K562 (cell line): ENCODE measurements around the gene NANS. TPM values are rescaled to one million over a fixed set of nuclear protein-coding genes. Genes with fewer than 3 reads are reported as not detected.

Experiments
- ATAC-seq: fragments of 200-7000 bp; cut with Tn5 transposase; 3 replicates; pipeline ENCODE4 v1.9.1; 2020; ENCODE audit warnings: moderate library complexity
- BruUV-seq: library from RNA; stranded (reverse); fragments of 400-500 nt; replicated peaks from 2 replicates; lab custom pipeline; 2021; lab: Mats Ljungman, UMichigan
- CTCF ChIA-PET: fragments of 300-600 bp; formaldehyde crosslinking; extraction: SDS; loops from one replicate; lab custom pipeline; 2021; ENCODE audit warnings: low intra/inter-chr PET ratio; lab: Yijun Ruan, JAX
- POLR2A ChIA-PET: fragments of 300-600, 350-650 bp; sonication (Branson Sonifier 250); formaldehyde crosslinking; extraction: SDS; loops from one replicate; lab custom pipeline; 2021; ENCODE audit warnings: antibody characterized with exemption, inconsistent platforms; lab: Yijun Ruan, JAX
- DNase-seq, 4 experiments: peaks; one replicate each; pipeline versions ENCODE4 v3.0.0 to v3.0.0-alpha.2; 2011 to 2018; ENCODE audit warnings: low spot score in 3 of 4, mixed read lengths in 3 of 4; ENCODE audit errors: extremely low read depth in 1 of 4
- FAIRE-seq: peaks from 2 replicates; lab custom pipeline; 2011; peaks lifted over from hg19 to GRCh38; lab: Jason Lieb, UNC
- H2AFZ ChIP-seq: 2 replicates; pipeline ENCODE4 v1.6.0; 2011; ENCODE audit warnings: low read depth, low read length, control low read depth, inconsistent platforms
- H3K27ac ChIP-seq: fragments of 200-600 bp; 3 replicates; pipeline ENCODE4 v1.8.0; 2011; ENCODE audit warnings: low read depth, mild to moderate bottlenecking, control low read depth, inconsistent platforms, low read length, moderate library complexity, mixed read lengths; ENCODE audit errors: extremely low read depth
- H3K27me3 ChIP-seq, 2 experiments: fragments of 300-600 bp in 1 of 2; 2 replicates in 1 of 2; 3 replicates in 1 of 2; pipeline versions ENCODE4 v1.6.0 to v1.8.0; 2011; ENCODE audit warnings: inconsistent platforms in 2 of 2, low read length in 2 of 2, mild to moderate bottlenecking in 1 of 2, mixed read lengths in 1 of 2, moderate library complexity in 1 of 2; ENCODE audit not compliant: control insufficient read depth in 2 of 2, insufficient read depth in 2 of 2
- H3K36me3 ChIP-seq: fragments of 300-600 bp; 3 replicates; pipeline ENCODE4 v1.8.0; 2011; ENCODE audit warnings: mild to moderate bottlenecking, low read length, inconsistent platforms; ENCODE audit not compliant: control insufficient read depth, insufficient read depth
- H3K4me1 ChIP-seq, 2 experiments: fragments of 200-600 bp in 1 of 2; replicated peaks in 1 of 2; 2 replicates in 1 of 2; 3 replicates in 1 of 2; pipeline versions ENCODE4 v1.5.1 to v1.8.0; 2011; ENCODE audit warnings: inconsistent platforms in 2 of 2, low read length in 2 of 2, mild to moderate bottlenecking in 1 of 2, mixed read lengths in 1 of 2, moderate library complexity in 1 of 2; ENCODE audit not compliant: control insufficient read depth in 2 of 2, insufficient read depth in 2 of 2
- H3K4me2 ChIP-seq: 2 replicates; pipeline ENCODE4 v1.6.1; 2011; ENCODE audit warnings: low read length, control low read depth, inconsistent platforms, mixed read lengths; ENCODE audit not compliant: insufficient read depth
- H3K4me3 ChIP-seq: fragments of 200-600 bp; sonication (generic), shearing (Covaris generic); 2 replicates; pipeline ENCODE4 v1.5.1; 2016; ENCODE audit warnings: control low read depth, inconsistent platforms
- H3K79me2 ChIP-seq: fragments of 200-600 bp; 3 replicates; pipeline ENCODE4 v1.8.0; 2011; ENCODE audit warnings: low read length, inconsistent platforms; ENCODE audit not compliant: control insufficient read depth, insufficient read depth
- H3K9ac ChIP-seq, 2 experiments: 2 replicates each; pipeline versions ENCODE4 v1.6.0 to v1.6.1; 2011; ENCODE audit warnings: low read depth in 2 of 2, low read length in 2 of 2, control low read depth in 1 of 2, inconsistent platforms in 1 of 2, mild to moderate bottlenecking in 1 of 2, mixed read lengths in 1 of 2; ENCODE audit not compliant: insufficient read depth in 1 of 2
- H3K9me1 ChIP-seq: one replicate; pipeline ENCODE4 v1.6.0; 2011; ENCODE audit warnings: inconsistent platforms, mild to moderate bottlenecking, low read length, moderate library complexity; ENCODE audit not compliant: control insufficient read depth, insufficient read depth
- H3K9me3 ChIP-seq: replicated peaks from 2 replicates; pipeline ENCODE4 v1.5.1; 2011; ENCODE audit warnings: low read depth, low read length, inconsistent platforms; ENCODE audit not compliant: control insufficient read depth, insufficient read depth
- H4K20me1 ChIP-seq: replicated peaks from 2 replicates; pipeline ENCODE4 v1.6.1; 2011; ENCODE audit warnings: low read length, inconsistent platforms, mixed read lengths; ENCODE audit not compliant: control insufficient read depth, insufficient read depth
- ELF2 ChIP-seq: fragments of 250-450 bp; sonication (Bioruptor Pico); IDR thresholded peaks from 2 replicates; pipeline ENCODE4 v1.5.0; 2021; ENCODE audit warnings: mild to moderate bottlenecking
- ELF4 ChIP-seq: fragments of 450-650 bp; formaldehyde crosslinking; IDR thresholded peaks from 2 replicates; pipeline ENCODE4 v1.4.0; 2022; ENCODE audit warnings: missing genetic modification characterization
- HDAC6 ChIP-seq: IDR thresholded peaks from 2 replicates; pipeline ENCODE4 v1.6.1; 2012; ENCODE audit warnings: low read depth, mild to moderate bottlenecking, control low read depth, inconsistent platforms, low read length, moderate library complexity
- KLF13 ChIP-seq: fragments of 450-650 bp; IDR thresholded peaks from 2 replicates; pipeline ENCODE4 v1.6.1; 2016; ENCODE audit warnings: missing genetic modification characterization, low read depth, mild to moderate bottlenecking, missing compliant biosample characterization, moderate library complexity, borderline replicate concordance
- LEF1 ChIP-seq: fragments of 450-650 bp; IDR thresholded peaks from 2 replicates; pipeline ENCODE4 v1.6.1; 2016; ENCODE audit warnings: mild to moderate bottlenecking
- MTA2 ChIP-seq: fragments of 450-650 bp; IDR thresholded peaks from 2 replicates; pipeline ENCODE4 v1.6.1; 2016; ENCODE audit warnings: low read depth
- MTA3 ChIP-seq: fragments of 450-650 bp; formaldehyde crosslinking; IDR thresholded peaks from 2 replicates; pipeline ENCODE4 v1.6.1; 2017; ENCODE audit warnings: mild to moderate bottlenecking, borderline replicate concordance
- SIRT6 ChIP-seq: IDR thresholded peaks from one replicate; pipeline ENCODE4 v1.6.1; 2012; ENCODE audit warnings: low read depth, mild to moderate bottlenecking, control low read depth, inconsistent platforms, low read length, moderate library complexity
- WHSC1 ChIP-seq: IDR thresholded peaks from one replicate; pipeline ENCODE4 v1.6.1; 2012; ENCODE audit warnings: low read length, control low read depth, inconsistent platforms
- ZBTB8A ChIP-seq: fragments of 450-650 bp; IDR thresholded peaks from 2 replicates; pipeline ENCODE4 v1.6.1; 2018; ENCODE audit warnings: mild to moderate bottlenecking, moderate library complexity; ENCODE audit not compliant: partially characterized antibody
- WGBS: fragments of 100-300 bp; shearing (Covaris generic); methylation state at CpG from one replicate; pipeline ENCODE4 v1.1.6; 2016; ENCODE audit warnings: low coverage, mixed read lengths; ENCODE audit not compliant: insufficient coverage; ENCODE audit errors: missing lambda C conversion rate; 5-methylcytosine and 5-hydroxymethylcytosine counted together
- in situ Hi-C: fragments of 300-500 bp; cut with MboI; formaldehyde crosslinking; loops from 4 replicates; pipeline ENCODE4 v1.15.0; 2018; ENCODE audit warnings: inconsistent platforms, mixed read lengths
- intact Hi-C: fragments of 100-400 bp; cut with micrococcal nuclease; formaldehyde crosslinking; loops from 2 replicates; pipeline ENCODE4 v1.14.2; 2022
- polyA plus RNA-seq, 8 experiments: library from polyadenylated mRNA; depleted of rRNA in 4 of 8; stranded (reverse) in 5 of 8; unstranded in 3 of 8; fragments of >200 nt; fragmentation: Nextera tagmentation in 2 of 8; fragmentation: Illumina TruSeq in 1 of 8; extraction: Ambion mirVana in 2 of 8; extraction: Trizol in 1 of 8; gene quantifications; 2 replicates each; pipeline versions ENCODE4 v1.2.1 to v1.2.3, GENCODE V29; 2011 to 2014; ENCODE audit warnings: inconsistent platforms in 1 of 8, missing spikeins in 1 of 8
- total RNA-seq, 7 experiments: library from RNA; depleted of rRNA in 6 of 7; stranded (reverse); fragments of >200 nt in 6 of 7; fragmentation: Illumina TruSeq in 2 of 7; extraction: Trizol in 2 of 7; gene quantifications; 2 replicates each; pipeline versions ENCODE4 v1.2.1 to v1.2.3, GENCODE V29; 2011 to 2021; ENCODE audit warnings: low replicate concordance in 1 of 7
- TF ChIP-seq, protein P1 (sequence below): fragments of 450-650 bp; formaldehyde crosslinking; IDR thresholded peaks from 2 replicates; pipeline ENCODE4 v1.4.0; 2022; ENCODE audit warnings: mild to moderate bottlenecking, moderate library complexity
- TF ChIP-seq, protein P2 (sequence below): fragments of 250-450 bp; sonication (Bioruptor Pico); IDR thresholded peaks from 2 replicates; pipeline ENCODE4 v1.8.0; 2021; ENCODE audit warnings: mild to moderate bottlenecking, moderate library complexity
- TF ChIP-seq, protein P3 (sequence below): fragments of 250-450 bp; sonication (Bioruptor Pico); IDR thresholded peaks from 2 replicates; pipeline ENCODE4 v1.4.0; 2020; ENCODE audit warnings: mild to moderate bottlenecking, moderate library complexity, borderline replicate concordance
- TF ChIP-seq, protein P4 (sequence below): sonication (generic); formaldehyde crosslinking; IDR thresholded peaks from 2 replicates; pipeline ENCODE4 v1.9.0; 2022; ENCODE audit warnings: mild to moderate bottlenecking, missing genetic modification reagents

Gene NANS
- total and polyA plus RNA-seq, 9 of the 15 experiments (the other 6 are each of a cell fraction or from before 2014, with no cell fraction given), result 37.1 to 181 (median 137) TPM

DNA sequence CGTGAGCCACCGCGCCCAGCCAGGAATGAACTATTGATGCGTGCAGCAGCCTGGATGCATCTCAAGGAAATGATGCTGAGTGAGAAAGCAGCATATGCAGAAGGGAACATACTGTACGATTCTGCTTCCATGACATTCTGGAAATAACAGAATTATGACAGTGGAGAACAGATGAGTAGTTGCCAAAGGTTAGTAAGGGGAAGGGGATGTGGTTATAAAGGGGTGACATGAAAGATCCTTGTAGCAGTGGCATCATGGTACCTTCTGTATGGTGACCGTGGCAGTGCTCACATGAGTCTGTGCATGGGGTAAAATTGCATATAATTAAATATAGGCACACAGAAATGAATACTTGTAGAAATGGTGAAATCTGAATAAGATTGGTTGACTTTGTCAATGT lies 13.0 kb downstream of the NANS start:
- intact Hi-C loops (no loop called here), in situ Hi-C loops (no loop called here)
- DNase-seq (no peak), ATAC-seq (no peak), FAIRE-seq (no peak)
- 89% methylated on average over 6 of the region's 6 CpGs for WGBS
- H3K27ac ChIP-seq, result no peak overlapping the region
- no peak overlapping the region for H3K4me2 ChIP-seq
- no peaks in the 10 kb centered on the region for H3K9me3 ChIP-seq
- peaks cover 62% of the 10 kb centered on the region for H3K36me3 ChIP-seq
- H3K4me3 ChIP-seq, result no peak overlapping the region
- no peak overlapping the region for H2AFZ ChIP-seq
- ChIA-PET POLR2A (interaction anchor here (0.8 to 1.3 kb wide), 2 partner anchors 12 to 121 kb away, joined by 3 read pairs; no protein-coding TSS in a partner anchor), CTCF (no interaction called here)
- peaks cover 6 to 8% of the 10 kb centered on the region in 2 experiments; a peak in 3 of 5 replicates for H3K4me1 ChIP-seq
- peaks cover 54% of the 10 kb centered on the region for H3K79me2 ChIP-seq
- H4K20me1 ChIP-seq, result peaks cover 8% of the 10 kb centered on the region; the same call in 1 of the 2 replicates
- BruUV-seq, result no TSS peak
- no peaks in the 10 kb centered on the region for H3K9me1 ChIP-seq
- no peak overlapping the region for H3K9ac ChIP-seq
- H3K27me3 ChIP-seq, result no peaks in the 10 kb centered on the region
- TF ChIP-seq WHSC1, result no peak
- no peak for TF ChIP-seq MTA3
- no peak for TF ChIP-seq ZBTB8A
- TF ChIP-seq MTA2, result no peak
- TF ChIP-seq HDAC6, result no peak
- TF ChIP-seq ELF2 (CRISPR knock-in tag), result no peak
- TF ChIP-seq LEF1, result no peak
- TF ChIP-seq, protein P1, sequence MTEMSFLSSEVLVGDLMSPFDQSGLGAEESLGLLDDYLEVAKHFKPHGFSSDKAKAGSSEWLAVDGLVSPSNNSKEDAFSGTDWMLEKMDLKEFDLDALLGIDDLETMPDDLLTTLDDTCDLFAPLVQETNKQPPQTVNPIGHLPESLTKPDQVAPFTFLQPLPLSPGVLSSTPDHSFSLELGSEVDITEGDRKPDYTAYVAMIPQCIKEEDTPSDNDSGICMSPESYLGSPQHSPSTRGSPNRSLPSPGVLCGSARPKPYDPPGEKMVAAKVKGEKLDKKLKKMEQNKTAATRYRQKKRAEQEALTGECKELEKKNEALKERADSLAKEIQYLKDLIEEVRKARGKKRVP (CRISPR knock-in tag), result no peak
- TF ChIP-seq, protein P2, sequence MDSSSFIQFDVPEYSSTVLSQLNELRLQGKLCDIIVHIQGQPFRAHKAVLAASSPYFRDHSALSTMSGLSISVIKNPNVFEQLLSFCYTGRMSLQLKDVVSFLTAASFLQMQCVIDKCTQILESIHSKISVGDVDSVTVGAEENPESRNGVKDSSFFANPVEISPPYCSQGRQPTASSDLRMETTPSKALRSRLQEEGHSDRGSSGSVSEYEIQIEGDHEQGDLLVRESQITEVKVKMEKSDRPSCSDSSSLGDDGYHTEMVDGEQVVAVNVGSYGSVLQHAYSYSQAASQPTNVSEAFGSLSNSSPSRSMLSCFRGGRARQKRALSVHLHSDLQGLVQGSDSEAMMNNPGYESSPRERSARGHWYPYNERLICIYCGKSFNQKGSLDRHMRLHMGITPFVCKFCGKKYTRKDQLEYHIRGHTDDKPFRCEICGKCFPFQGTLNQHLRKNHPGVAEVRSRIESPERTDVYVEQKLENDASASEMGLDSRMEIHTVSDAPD (CRISPR knock-in tag), result no peak
- TF ChIP-seq, protein P3, sequence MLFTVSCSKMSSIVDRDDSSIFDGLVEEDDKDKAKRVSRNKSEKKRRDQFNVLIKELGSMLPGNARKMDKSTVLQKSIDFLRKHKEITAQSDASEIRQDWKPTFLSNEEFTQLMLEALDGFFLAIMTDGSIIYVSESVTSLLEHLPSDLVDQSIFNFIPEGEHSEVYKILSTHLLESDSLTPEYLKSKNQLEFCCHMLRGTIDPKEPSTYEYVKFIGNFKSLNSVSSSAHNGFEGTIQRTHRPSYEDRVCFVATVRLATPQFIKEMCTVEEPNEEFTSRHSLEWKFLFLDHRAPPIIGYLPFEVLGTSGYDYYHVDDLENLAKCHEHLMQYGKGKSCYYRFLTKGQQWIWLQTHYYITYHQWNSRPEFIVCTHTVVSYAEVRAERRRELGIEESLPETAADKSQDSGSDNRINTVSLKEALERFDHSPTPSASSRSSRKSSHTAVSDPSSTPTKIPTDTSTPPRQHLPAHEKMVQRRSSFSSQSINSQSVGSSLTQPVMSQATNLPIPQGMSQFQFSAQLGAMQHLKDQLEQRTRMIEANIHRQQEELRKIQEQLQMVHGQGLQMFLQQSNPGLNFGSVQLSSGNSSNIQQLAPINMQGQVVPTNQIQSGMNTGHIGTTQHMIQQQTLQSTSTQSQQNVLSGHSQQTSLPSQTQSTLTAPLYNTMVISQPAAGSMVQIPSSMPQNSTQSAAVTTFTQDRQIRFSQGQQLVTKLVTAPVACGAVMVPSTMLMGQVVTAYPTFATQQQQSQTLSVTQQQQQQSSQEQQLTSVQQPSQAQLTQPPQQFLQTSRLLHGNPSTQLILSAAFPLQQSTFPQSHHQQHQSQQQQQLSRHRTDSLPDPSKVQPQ (CRISPR knock-in tag), result no peak
- no peak for TF ChIP-seq SIRT6
- TF ChIP-seq, protein P4, sequence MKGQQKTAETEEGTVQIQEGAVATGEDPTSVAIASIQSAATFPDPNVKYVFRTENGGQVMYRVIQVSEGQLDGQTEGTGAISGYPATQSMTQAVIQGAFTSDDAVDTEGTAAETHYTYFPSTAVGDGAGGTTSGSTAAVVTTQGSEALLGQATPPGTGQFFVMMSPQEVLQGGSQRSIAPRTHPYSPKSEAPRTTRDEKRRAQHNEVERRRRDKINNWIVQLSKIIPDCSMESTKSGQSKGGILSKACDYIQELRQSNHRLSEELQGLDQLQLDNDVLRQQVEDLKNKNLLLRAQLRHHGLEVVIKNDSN (CRISPR knock-in tag), result no peak
- no peak for TF ChIP-seq ELF4 (CRISPR knock-in tag)
- no peak for TF ChIP-seq KLF13
